Fibroblast of upper back skin (primary cell): ENCODE results near the gene ANO10.
"Not testable (repeated sequence)": the region's sequence is repeated elsewhere in the genome, so short reads cannot be mapped to it uniquely, and the experiment has no call there.

Source experiments
- DNase-seq: peaks from one replicate; pipeline ENCODE4 v3.0.0-alpha.2; 2013

The ANO10 gene

DNA sequence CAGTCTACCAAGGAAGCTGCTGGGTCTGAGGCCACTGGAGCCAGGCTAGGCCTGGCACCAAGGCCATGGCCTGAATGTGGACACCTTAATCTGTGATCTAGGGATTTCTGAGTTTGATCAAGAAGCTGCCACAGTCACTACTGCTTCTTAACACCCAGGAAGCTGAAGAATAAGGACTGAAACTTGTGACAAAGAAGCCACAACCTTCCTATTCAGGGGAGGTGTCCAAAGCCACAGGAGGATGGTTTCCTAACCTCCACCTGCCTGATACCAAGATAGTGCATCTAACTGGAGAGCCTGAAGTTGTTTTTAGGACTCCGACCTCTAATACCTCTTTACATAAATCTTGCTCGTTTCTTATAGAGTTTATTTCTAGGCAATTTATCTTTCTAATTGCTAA, 5.5 kb upstream of the ANO10 start:
- DNase-seq, result no peak

DNA sequence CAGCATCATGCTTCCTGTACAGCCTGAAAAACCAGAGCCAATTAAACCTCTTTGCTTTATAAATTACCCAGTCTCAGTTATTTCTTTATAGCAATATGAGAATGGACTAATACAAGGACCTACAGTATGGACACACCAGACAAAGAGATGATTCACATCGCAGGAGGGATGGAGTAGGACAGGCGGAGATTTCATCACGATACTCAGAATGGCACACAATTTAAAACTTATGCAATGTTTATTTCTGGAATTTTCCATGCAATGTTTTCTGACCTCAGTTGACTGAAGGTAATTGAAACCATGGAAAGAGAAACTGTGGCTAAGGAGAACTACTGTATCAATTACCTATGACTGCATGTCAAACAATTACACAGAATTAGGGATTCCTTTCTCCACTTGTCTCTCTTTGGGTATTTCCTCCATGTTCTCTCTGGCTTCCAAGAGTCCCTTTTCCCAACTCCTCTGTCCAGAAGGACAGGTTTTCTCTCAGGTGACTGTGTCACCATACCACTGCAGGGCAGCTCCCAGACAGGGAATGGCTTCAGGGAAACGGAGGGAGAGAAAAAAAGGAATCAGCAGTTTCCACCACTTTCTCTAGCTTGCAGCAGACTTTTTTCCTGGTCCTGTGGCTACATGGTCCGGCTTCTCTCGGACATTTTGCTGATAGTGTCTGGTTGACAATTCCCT, 3.0 kb upstream of the ANO10 start:
- DNase-seq, result no peak

DNA sequence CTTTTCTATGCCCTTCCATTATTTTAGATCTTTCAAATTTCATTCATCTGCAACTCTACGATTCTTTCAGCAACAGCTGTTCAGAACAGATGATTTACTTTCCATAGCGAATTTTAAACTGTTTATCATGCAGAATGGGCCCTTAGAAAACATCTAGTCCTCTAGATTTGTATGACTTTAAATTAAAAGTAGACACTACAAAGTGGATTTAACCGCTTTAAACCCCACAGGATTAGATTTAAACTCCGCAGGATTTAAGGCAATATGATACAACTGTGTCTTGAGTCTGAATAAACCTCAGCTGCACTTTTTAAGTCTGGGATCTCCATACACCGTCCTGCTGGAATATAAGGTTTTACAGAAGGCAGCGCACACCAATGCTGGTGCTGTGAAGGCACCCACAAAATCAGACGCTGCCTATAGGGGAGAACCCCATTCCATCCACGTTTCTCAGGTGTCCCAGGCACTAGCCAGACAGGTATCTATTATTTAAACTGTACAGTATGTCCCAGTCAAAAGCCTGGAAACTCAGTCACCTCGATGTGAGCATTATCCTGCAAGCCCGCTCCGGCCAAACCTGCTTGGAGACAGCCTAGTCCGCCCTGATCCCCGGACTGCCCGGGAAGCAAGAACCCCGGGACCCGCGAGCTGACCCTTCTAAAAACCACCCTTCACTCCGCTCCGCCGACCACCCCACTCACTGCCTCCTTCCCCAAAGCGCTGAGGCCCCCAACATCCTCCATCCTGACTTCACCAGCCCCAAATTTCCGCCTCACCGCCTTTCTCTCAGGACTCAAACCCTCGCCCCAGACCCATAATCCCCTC, 768 bp downstream of the ANO10 start:
- DNase-seq, result no peak

DNA sequence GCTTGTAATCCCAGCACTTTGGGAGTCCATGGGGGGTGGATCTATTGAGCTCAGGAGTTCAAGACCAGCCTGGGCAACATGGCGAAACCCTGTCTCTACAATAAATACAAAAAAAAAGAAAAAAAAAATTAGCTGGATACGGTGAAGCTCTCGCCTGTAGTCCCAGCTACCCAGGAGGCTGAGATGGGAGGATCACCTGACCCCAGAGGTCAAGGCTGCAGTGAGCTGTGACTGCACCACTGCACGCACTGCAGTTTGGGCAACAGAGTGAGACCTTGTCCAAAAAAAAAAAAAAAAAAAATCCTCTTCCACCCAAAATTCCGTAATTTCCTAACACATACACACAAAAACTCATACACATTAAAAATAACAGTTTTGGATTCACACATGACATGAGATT, 2.2 kb downstream of the ANO10 start:
- DNase-seq, result no peak

DNA sequence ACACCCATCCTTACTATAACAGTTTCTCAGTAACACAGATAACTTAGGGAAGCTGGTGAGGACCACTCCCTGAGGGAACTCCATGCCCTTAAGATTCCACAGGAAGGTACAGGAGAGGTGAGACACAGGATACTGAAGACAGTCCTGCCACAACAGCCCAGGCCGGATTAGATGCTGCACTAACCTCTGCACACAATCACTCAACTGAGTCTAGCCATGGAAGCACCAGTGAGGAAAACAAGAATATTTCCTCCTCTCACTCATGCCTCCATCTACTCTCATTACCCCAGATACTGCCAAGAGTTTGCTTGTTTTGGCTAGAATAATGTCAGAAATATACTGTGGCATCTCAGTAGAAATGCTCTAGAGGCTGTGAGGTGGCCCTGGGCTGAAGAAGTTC, 3.7 kb downstream of the ANO10 start:
- DNase-seq, result no peak

DNA sequence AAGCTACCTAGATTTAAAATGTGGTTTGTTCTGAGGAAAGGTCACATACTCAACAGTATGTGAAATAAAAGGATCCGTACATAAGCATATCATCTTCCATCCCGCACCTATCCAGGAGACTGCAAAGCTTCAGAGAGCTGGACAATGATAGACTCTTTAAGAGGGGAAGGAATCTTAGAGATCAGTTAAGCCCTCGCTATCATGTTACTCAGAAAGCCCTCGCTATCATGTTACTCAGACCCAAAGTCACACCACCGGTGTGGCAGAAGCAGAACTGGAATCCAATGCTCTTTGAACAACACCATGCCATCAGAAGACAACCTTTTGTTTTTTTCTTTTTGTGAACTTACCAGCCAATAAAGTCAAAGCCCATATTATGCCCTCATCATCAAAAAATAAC, 5.8 kb downstream of the ANO10 start:
- no peak for DNase-seq

DNA sequence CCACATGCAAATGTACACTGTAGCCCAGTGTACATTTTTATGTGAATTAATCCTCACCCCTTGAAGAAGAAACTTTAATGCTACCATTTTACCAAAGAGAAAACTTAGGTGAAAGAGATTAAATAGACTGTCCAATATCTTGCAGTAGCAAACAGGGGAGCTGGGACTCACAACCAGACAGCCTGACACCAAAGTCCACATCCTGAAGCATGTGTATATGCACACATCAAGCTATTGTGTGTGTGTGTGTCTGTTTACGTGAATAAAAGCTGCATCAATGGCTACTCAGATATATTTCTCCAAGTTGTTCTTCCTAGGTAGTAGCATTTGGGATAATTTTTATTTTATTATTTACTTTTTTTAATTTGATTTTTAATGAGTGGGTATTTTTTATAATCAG, 6.7 kb downstream of the ANO10 start:
- DNase-seq, result no peak

DNA sequence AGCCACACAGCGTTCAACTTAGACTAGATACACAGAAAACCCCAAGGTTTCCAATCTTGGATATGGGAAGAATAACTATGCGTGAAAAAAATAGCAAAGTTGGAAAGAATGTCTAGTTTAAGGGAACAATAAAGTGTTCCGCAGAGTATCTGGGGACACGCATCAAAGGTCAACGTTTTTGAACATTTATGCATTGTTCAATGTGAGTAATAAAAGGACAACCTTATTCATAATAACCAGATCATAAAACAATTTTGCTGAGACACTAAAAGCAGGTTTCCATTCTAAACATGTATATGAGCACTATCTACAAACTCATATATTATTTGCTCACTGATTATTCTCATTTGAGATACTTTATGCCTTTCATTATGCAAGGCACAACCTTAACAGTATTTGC, 7.8 kb downstream of the ANO10 start:
- DNase-seq, result no peak

DNA sequence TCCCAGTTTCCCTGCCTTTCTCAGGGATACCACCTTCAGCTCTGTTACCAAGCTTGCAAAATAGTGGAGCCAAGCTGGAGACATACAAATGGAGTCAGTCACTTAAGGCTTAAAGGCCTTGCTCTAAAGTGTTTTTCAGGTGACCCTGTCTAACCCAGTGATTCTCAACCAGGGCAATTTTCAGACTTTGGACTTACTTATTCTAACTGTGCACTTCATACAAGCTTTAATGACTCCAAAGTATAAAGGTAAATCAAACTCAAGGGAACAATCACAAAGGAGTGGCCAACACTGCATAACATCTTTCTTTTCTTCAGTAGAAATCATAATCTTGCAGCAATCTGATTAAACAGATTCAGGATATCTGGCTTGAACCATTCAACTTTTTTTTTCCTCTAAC, 9.4 kb downstream of the ANO10 start:
- DNase-seq, result no peak

DNA sequence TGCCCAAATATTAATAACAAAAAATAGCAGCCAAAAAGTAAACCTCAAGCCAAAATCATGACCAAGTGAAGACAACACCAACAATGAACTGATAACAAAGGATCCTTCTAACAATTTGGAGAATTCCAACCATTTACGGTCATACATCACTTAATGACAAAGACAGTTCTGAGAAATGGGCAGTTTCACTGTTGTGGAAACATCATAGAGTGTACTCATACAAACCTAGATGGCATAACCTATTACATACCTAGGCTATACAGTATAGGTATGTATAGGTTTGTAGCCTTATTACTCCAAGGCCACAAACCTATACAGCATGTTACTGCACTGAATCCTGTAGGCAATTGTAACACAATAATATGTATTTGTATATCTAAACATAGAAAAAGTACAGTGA, 12.4 kb downstream of the ANO10 start:
- DNase-seq, result no peak

DNA sequence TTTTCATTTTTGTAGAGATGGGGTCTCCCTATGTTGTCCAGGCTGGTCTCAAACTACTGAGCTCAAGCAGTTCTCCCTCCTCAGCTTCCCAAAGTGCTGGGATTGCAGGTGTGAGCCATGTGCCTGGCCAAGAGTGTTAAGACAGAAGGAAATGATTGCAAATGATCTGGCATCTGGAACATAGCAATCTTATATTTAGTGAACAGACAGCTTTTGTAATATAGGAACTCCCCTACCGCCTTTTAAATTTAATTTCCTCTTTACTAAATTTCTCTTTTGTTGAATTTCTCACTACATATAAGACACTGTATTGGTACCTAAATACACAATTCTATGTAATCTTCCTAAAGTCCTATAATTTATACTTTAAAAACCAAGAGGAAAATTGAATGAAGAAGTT, 13.1 kb downstream of the ANO10 start:
- no peak for DNase-seq

DNA sequence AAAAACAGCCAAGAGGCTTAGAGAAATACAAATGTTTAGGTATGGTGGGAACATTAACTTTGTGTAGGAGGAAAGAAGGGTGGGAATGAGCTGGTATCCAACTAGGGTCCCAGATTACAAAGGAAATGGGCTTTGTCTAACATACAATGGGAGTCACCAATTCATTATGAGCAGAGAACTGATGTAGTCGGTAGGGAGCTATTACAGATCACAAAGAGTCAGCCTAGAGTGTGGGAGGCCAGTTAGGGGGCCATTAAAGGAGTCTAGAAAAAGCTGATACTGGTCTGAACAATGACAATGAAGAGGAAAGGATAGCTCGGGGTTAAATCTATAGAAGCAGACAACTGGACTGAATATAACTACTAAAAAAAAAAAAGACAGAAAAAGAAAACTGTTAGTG, 15.5 kb downstream of the ANO10 start:
- DNase-seq, result no peak

DNA sequence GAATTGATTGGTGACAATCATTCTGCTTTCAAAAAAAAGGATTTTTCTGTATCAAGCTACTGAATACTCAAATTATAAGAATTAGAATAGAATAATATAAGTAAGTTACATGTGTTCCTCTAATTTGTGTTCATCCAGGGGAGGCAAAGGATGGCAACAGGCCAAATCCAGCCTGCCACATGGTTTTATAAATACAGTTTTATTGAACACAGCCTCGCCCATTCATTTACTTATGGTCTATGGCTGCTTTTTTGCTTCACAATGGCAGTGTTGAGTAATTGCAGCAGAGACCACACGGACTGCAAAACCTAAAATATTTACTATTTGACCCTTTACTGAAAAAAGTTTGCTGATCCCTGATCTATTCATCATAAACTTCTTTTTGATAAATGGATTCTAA, 21.9 kb downstream of the ANO10 start:
- not testable (repeated sequence) for DNase-seq

DNA sequence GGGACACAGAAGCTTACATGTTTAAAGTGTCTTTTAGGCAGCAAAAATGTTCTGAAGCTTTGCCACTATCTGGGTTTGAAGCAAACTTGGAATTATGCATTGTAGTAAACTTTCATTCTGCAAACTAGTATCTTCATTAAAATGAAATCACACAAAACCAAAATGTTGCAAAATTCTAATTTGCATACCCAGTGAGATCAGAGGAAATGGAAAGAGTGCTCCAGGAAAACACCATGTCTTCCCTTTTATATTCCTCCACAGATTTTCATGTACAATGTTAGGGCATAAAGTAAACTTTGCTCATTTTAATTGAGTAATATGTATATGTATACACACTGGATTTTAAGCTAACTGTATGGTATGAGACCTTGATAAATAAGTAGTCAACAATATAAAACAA, 23.9 kb downstream of the ANO10 start:
- no peak for DNase-seq

DNA sequence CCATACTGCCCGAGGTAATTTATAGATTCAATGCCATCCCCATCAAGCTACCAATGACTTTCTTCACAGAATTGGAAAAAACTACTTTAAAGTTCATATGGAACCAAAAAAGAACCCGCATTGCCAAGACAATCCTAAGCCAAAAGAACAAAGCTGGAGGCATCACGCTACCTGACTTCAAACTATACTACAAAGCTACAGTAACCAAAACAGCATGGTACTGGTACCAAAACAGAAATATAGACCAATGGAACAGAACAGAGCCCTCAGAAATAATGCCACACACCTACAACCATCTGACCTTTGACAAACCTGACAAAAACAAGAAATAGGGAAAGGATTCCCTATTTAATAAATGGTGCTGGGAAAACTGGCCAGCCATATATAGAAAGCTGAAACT, 25.6 kb downstream of the ANO10 start:
- not testable (repeated sequence) for DNase-seq

DNA sequence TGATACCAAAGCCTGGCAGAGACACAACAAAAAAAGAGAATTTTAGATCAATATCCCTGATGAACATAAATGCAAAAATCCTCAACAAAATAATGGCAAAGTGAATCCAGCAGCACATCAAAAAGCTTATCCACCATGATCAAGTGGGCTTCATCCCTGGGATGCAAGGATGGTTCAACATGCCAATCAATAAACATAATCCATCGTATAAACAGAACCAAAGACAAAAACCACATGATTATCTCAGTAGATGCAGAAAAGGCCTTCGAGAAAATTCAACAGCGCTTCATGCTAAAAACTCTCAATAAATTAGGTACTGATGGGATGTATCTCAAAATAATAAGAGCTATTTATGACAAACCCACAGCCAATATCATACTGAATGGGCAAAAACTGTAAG, 26.5 kb downstream of the ANO10 start:
- not testable (repeated sequence) for DNase-seq

DNA sequence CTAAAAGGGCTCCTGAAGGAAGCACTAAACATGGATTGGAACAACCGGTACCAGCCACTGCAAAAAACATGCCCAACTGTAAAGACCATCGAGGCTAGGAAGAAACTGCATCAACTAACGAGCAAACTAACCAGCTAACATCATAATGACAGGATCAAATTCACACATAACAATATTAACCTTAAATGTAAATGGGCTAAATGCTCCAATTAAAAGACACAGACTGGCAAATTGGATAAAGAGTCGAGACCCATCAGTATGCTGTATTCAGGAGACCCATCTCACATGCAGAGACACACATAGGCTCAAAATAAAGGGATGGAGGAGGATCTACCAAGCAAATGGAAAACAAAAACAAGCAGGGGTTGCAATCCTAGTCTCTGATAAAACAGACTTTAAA, 28.2 kb downstream of the ANO10 start:
- DNase-seq, result not testable (repeated sequence)

DNA sequence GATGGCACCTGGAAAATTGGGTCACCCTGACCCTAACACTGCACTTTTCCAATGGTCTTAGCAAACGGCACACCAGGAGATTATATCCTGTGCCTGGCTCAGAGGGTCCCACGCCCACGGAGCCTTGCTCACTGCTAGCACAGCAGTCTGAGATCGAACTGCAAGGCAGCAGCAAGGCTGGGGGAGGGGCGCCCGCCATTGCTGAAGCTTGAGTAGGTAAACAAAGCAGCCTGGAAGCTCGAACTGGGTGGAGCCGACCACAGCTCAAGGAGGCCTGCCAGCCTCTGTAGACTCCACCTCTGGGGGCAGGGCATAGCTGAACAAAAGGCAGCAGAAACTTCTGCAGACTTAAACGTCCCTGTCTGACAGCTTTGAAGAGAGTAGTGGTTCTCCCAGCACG, 29.9 kb downstream of the ANO10 start:
- not testable (repeated sequence) for DNase-seq

DNA sequence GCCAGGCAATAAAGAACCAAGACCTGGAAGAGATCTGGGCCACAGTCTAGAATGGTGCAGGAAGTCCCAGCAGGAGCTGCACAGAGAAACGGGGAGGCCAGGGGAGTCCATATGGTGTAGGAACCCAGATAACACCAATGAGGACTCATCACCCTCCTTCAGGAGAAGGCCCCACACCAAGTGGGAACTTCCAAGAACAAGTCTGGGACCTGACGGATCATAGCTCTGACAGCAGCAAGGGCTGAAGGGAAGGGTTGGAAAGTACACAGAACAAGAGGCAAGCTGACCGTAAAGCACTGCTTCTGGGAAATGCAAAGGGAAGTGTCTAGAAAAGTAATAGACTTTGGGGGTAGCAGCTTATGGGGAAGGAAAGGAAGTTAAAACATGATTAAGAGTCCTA, 34.5 kb downstream of the ANO10 start:
- DNase-seq, result no peak

DNA sequence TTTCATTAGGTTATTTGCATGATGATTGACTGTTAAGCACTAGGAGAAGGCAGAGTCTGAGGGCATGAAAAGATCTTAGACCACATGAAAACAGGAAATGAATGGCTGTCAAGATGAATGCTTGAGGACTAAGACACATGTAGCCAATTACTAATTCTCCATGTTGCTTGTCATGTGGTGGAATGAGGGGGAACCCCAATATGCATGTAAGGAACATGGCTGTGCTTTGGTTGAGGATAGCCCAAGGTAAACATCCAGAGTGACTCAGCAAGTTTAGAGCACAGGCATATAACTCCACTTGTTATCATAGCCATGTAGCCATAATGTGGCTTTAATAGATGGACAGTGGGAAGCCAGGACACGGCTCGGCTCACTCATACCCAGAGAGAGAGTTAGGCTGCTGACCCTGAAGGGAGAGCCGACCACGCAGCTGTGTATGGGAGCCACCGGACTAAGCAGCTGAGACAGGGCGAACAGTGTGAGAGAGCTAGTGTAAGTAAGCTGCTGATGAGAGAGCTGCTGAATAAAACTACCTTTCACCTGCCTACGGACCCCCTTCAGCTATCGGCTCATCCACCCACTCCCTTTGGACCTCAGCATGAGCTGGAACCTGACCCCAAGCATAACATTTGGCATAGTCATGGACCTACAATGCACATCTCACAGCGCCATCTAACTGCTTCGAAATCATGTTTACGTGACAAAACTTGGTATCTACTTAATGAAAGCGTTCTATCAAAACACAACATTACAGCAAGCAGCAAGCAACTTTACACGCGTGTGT, 37.6 kb downstream of the ANO10 start:
- DNase-seq, result peak; percentile 56

DNA sequence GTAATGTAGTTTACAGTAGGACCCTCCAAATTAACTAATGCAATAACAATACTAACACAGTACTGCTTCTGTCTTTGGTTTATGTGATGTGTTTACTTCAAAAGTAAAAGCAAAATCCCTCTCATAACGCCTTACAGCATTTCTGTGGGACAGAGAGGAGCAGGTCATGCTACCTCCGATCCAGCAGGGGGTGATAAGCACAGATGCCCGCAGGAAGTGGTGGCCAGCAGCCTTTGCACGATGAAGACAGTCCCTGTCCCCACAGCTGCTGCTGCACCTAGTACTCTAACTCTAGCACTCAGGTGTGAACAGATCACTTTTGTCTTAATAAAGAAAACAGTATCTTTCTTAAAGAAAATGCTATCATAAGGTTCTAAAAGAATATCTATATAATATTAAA, 38.3 kb downstream of the ANO10 start:
- no peak for DNase-seq

DNA sequence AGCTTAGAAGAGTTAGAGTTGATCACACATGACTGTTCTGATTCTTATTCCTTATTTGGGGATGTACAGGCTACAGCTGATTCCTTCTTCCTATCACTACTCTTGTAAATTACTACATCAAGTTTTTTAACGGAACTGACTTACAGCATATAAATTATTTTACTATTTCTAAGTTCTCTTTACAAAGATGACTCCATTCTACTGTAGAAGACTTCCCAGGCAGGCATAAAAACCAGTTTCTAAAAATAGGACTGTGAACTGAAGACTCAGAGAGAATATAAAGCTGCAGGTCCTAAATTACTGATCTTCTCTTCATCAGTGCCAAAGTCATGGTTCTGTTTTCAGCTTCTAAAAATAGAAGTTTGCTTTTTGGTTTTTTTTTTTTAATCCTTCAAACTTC, 38.9 kb downstream of the ANO10 start:
- DNase-seq, result peak; percentile 22

DNA sequence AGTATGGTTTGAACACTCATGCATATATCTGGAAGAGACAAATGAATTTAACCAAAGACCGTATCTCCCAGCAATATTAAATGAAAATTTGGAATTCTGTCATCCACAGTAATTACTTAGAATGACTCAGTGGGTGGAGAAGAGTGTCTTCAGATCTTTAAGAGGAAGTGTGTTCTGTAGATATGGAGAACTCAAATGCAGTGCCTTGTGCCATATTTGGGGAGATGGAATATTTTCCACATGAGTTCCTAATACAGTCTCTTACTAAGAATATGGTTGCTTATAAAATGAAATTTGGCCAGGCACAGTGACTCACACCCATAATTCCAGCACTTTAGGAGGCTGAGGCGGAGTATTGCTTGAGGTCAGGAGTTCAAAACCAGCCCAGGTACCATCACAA, 40.5 kb downstream of the ANO10 start:
- DNase-seq, result peak; percentile 35

DNA sequence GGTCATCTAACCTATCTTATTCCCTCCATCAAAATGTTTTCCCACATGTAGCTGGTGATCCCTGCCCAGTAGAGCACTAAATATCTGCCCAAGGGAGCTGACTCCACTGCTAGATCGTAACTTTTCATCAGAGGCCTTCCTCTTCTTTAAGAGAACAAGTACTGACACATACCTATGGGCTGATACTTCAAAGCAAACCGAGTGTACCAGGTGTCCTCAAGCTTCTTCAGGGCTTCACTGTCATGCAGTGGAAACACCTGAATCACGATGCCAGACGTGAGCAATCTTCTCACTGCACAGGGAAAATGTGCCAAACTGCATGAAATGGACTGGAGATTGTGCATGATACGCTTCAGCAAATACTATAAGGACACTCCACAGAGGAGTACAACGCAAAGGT, 41.6 kb downstream of the ANO10 start:
- DNase-seq, result no peak
